Neuron (in vitro differentiated cells): Measurements from ENCODE around the gene LCE1D.

ENCODE experiments used
- H2AFZ ChIP-seq: one replicate; pipeline ENCODE4 v1.6.1; 2013; ENCODE audit warnings: low read depth, mild to moderate bottlenecking, inconsistent platforms, low read length, moderate library complexity
- H3K27me3 ChIP-seq: one replicate; pipeline ENCODE4 v1.6.1; 2013; ENCODE audit warnings: low read length; ENCODE audit not compliant: insufficient read depth
- H3K36me3 ChIP-seq: one replicate; pipeline ENCODE4 v1.6.1; 2013; ENCODE audit warnings: low read length; ENCODE audit not compliant: insufficient read depth
- H3K4me1 ChIP-seq: one replicate; pipeline ENCODE4 v1.6.1; 2013; ENCODE audit warnings: low read length; ENCODE audit not compliant: insufficient read depth
- H3K4me3 ChIP-seq: 2 replicates; pipeline ENCODE4 v1.5.1; 2013; ENCODE audit warnings: mild to moderate bottlenecking, low read length, moderate library complexity
- H3K9me3 ChIP-seq: one replicate; pipeline ENCODE4 v1.6.1; 2013; ENCODE audit warnings: low read length

LCE1D gene

DNA sequence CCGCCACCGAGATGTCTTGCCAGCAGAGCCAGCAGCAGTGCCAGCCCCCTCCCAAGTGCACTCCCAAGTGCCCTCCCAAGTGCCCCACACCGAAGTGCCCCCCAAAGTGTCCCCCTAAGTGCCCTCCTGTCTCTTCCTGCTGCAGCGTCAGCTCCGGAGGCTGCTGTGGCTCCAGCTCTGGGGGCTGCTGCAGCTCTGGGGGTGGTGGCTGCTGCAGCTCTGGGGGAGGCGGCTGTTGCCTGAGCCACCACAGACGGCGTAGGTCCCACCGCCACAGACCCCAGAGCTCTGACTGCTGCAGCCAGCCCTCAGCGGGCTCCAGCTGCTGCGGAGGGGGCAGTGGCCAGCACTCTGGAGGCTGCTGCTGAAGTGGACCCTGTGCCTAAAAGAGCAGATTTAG lies 20.2 kb upstream of the LCE1D start:
- Histone ChIP-seq H3K9me3 (no peaks in the 10 kb centered on the region), H2AFZ (no peak overlapping the region), H3K4me1 (no peaks in the 10 kb centered on the region), H3K36me3 (no peaks in the 10 kb centered on the region), H3K4me3 (no peak overlapping the region), H3K27me3 (peaks cover 3% of the 10 kb centered on the region)

- Histone ChIP-seq H3K9me3 (no peaks in the 10 kb centered on the region), H2AFZ (no peak overlapping the region), H3K4me1 (no peaks in the 10 kb centered on the region), H3K27me3 (peaks cover 3% of the 10 kb centered on the region), H3K4me3 (no peak overlapping the region), H3K36me3 (no peaks in the 10 kb centered on the region)
These were observed 18.9 kb upstream of the LCE1D start for GRCh38 chr1:152777510-152778137.

- H3K4me3 ChIP-seq = no peak overlapping the region
- peaks cover 3% of the 10 kb centered on the region for H3K27me3 ChIP-seq
- H3K4me1 ChIP-seq = no peaks in the 10 kb centered on the region
- no peaks in the 10 kb centered on the region for H3K9me3 ChIP-seq
- no peak overlapping the region for H2AFZ ChIP-seq
- H3K36me3 ChIP-seq = no peaks in the 10 kb centered on the region
These were observed 13.4 kb upstream of the LCE1D start for GRCh38 chr1:152783095-152783494.

DNA sequence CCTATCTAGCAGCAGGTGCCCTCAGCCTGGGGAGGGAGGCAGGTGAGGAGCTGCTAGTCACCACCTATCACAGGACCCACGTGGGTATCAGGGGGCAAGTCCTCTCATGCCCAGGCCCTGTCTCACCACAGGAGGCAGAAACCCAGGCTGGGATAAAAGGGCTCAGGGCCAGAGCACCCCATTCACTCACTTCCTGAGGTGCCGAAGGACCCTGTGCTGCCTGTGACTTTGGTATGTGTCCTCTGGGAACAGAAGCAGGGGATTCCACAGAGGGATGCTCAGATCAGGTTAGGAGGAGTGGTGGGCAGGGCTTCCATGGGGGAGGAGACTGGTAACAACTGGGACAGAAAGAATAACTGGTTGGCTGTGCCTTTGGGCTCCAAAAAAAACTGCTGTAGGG lies 10.4 kb upstream of the LCE1D start, which contains the start of gene LCE1E:
LCE1E (plus strand) TSS at position 181 of the 400 bp plus-strand sequence. CDS start 1,043 bp downstream, outside the sequence.
- H3K4me3 ChIP-seq = no peak within 1 kb of the TSS
- H3K36me3 ChIP-seq = no peaks in the 10 kb centered on the region
- no peaks in the 10 kb centered on the region for H3K27me3 ChIP-seq
- H3K9me3 ChIP-seq = no peaks in the 10 kb centered on the region
- no peak within 1 kb of the TSS for H2AFZ ChIP-seq
- H3K4me1 ChIP-seq = no peaks in the 10 kb centered on the region

- H3K4me1 ChIP-seq = no peaks in the 10 kb centered on the region
- no peak overlapping the region for H3K4me3 ChIP-seq
- H3K27me3 ChIP-seq = no peaks in the 10 kb centered on the region
These were observed 835 bp upstream of the LCE1D start for GRCh38 chr1:152795686-152796085.

DNA sequence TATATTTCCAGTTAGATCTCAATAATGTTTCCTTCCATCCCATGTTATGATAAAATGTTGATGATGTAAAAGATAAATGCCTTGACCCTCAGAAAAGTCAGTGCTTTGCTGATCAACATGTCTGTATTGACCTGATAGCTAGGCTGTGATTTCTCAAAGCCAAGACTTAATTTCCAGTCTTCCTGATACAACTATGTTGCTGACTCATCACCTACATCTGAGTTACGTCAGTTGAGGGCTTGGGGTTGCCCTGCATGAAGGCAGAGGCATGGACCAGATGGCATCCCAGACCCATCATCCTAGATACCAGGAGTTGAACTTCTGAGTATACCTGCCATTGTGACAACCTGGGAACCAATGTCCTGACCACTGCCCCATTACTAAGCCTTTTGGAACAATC lies 4.8 kb downstream of the LCE1D start:
- H3K27me3 ChIP-seq = no peaks in the 10 kb centered on the region
- H3K4me1 ChIP-seq = no peaks in the 10 kb centered on the region
- H3K9me3 ChIP-seq = no peaks in the 10 kb centered on the region
- no peak overlapping the region for H3K4me3 ChIP-seq
- no peaks in the 10 kb centered on the region for H3K36me3 ChIP-seq
- no peak overlapping the region for H2AFZ ChIP-seq

More at GRCh38 chr1:152795686-152796085, 835 bp upstream of the LCE1D start:
- no peak overlapping the region for H2AFZ ChIP-seq
- H3K9me3 ChIP-seq = no peaks in the 10 kb centered on the region
- H3K36me3 ChIP-seq = no peaks in the 10 kb centered on the region

- Histone ChIP-seq H3K4me1 (no peaks in the 10 kb centered on the region), H3K27me3 (no peaks in the 10 kb centered on the region), H3K4me3 (no peak within 1 kb of the TSS), H3K36me3 (no peaks in the 10 kb centered on the region), H2AFZ (no peak within 1 kb of the TSS), H3K9me3 (no peaks in the 10 kb centered on the region)
These were observed 10.1 kb downstream of the LCE1D start, which contains the start of gene LCE1C for GRCh38 chr1:152806576-152806975. LCE1C (minus strand) TSS chr1:152806651; CDS start chr1:152805478, 1,173 bp downstream.

GRCh38 chr1:152811050-152811449 lies 14.5 kb downstream of the LCE1D start:
- H2AFZ ChIP-seq = no peak overlapping the region
- H3K36me3 ChIP-seq = no peaks in the 10 kb centered on the region
- H3K9me3 ChIP-seq = no peaks in the 10 kb centered on the region
- H3K4me3 ChIP-seq = no peak overlapping the region
- no peaks in the 10 kb centered on the region for H3K27me3 ChIP-seq
- no peaks in the 10 kb centered on the region for H3K4me1 ChIP-seq

GRCh38 chr1:152811671-152812070 lies 15.2 kb downstream of the LCE1D start, which contains the start of gene LCE1B:
LCE1B (plus strand) TSS chr1:152811971; CDS start chr1:152812447, 476 bp downstream.
- H3K36me3 ChIP-seq = no peaks in the 10 kb centered on the region
- H2AFZ ChIP-seq = no peak within 1 kb of the TSS
- no peak within 1 kb of the TSS for H3K4me3 ChIP-seq
- H3K27me3 ChIP-seq = no peaks in the 10 kb centered on the region
- no peaks in the 10 kb centered on the region for H3K4me1 ChIP-seq
- no peaks in the 10 kb centered on the region for H3K9me3 ChIP-seq

- Histone ChIP-seq H2AFZ (no peak overlapping the region), H3K4me1 (no peaks in the 10 kb centered on the region), H3K4me3 (no peak overlapping the region), H3K9me3 (no peaks in the 10 kb centered on the region), H3K36me3 (no peaks in the 10 kb centered on the region), H3K27me3 (no peaks in the 10 kb centered on the region)
These were observed 20.8 kb downstream of the LCE1D start for GRCh38 chr1:152817309-152817708.

- H3K27me3 ChIP-seq = no peaks in the 10 kb centered on the region
- H2AFZ ChIP-seq = no peak overlapping the region
- no peaks in the 10 kb centered on the region for H3K4me1 ChIP-seq
- H3K36me3 ChIP-seq = no peaks in the 10 kb centered on the region
- no peak overlapping the region for H3K4me3 ChIP-seq
- H3K9me3 ChIP-seq = no peaks in the 10 kb centered on the region
These were observed 26.8 kb downstream of the LCE1D start for GRCh38 chr1:152823294-152823693.

DNA sequence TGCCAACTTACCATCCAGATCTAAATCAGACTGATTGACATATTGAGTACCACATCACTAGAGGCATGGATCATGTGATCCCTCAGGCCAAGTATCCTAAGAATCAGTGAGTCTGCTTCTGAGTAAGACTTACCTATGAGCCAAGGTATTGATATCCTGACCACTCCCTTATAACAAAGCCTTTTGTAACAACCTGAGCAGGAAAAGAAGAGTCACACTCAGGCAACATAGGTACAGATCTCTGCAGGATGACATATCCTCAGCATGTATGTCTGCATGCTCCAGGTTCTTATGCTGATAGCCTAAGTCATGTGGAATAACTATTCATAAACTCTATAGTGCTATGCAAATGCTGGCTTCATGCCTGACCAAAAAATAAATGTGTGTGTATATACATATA lies 28.4 kb downstream of the LCE1D start:
- no peaks in the 10 kb centered on the region for H3K36me3 ChIP-seq
- no peaks in the 10 kb centered on the region for H3K27me3 ChIP-seq
- H2AFZ ChIP-seq = no peak overlapping the region
- no peaks in the 10 kb centered on the region for H3K4me1 ChIP-seq
- no peak overlapping the region for H3K4me3 ChIP-seq
- no peaks in the 10 kb centered on the region for H3K9me3 ChIP-seq

- H3K9me3 ChIP-seq = no peaks in the 10 kb centered on the region
- no peaks in the 10 kb centered on the region for H3K36me3 ChIP-seq
- no peak within 1 kb of the TSS for H2AFZ ChIP-seq
- no peak within 1 kb of the TSS for H3K4me3 ChIP-seq
- H3K27me3 ChIP-seq = no peaks in the 10 kb centered on the region
- H3K4me1 ChIP-seq = no peaks in the 10 kb centered on the region
These were observed 30.7 kb downstream of the LCE1D start, which contains the start of gene LCE1A for GRCh38 chr1:152827173-152827572. LCE1A (plus strand) TSS chr1:152827473; CDS start chr1:152827473, 0 bp downstream.

GRCh38 chr1:152836870-152837269 lies 40.3 kb downstream of the LCE1D start:
- H3K9me3 ChIP-seq = no peaks in the 10 kb centered on the region
- no peaks in the 10 kb centered on the region for H3K36me3 ChIP-seq
- no peaks in the 10 kb centered on the region for H3K4me1 ChIP-seq
- H3K4me3 ChIP-seq = no peak overlapping the region
- H3K27me3 ChIP-seq = no peaks in the 10 kb centered on the region
- H2AFZ ChIP-seq = no peak overlapping the region
